C1 segment of cervical spinal cord (tissue), 14 donors: ENCODE measurements around the gene OASL.

ENCODE experiments used
- DNase-seq, 14 donors: peaks; one replicate each; lab custom pipeline; 2025; lab: John Stamatoyannopoulos, UW

OASL gene

GRCh38 chr12:120992989-120993388, 46.1 kb downstream of the OASL start:
- no peak for DNase-seq

GRCh38 chr12:120991965-120992364, 47.1 kb downstream of the OASL start:
- no peak for DNase-seq

GRCh38 chr12:120990487-120991055, 48.5 kb downstream of the OASL start:
- no peak for DNase-seq

GRCh38 chr12:120989687-120990086, 49.4 kb downstream of the OASL start:
- DNase-seq: no peak

- DNase-seq: no peak
These were observed 50.4 kb downstream of the OASL start for GRCh38 chr12:120988658-120989057.

- no peak for DNase-seq
These were observed 50.8 kb downstream of the OASL start for GRCh38 chr12:120988234-120988633.

GRCh38 chr12:120984351-120984898, 54.6 kb downstream of the OASL start:
- DNase-seq: no peak

- no peak for DNase-seq
These were observed 55.3 kb downstream of the OASL start for GRCh38 chr12:120983759-120984158.

- DNase-seq: no peak
These were observed 56.4 kb downstream of the OASL start for GRCh38 chr12:120982659-120983058.

GRCh38 chr12:120981407-120981941, 57.6 kb downstream of the OASL start:
- DNase-seq: no peak

- no peak for DNase-seq
These were observed 58.2 kb downstream of the OASL start for GRCh38 chr12:120980800-120981368.

GRCh38 chr12:120979862-120980696, 59.0 kb downstream of the OASL start:
- no peak for DNase-seq

- DNase-seq: no peak
These were observed 59.7 kb downstream of the OASL start for GRCh38 chr12:120979220-120979861.

- no peak for DNase-seq
These were observed 60.5 kb downstream of the OASL start, which contains the start of gene HNF1A for GRCh38 chr12:120978296-120979219. TSS of gene HNF1A (plus strand) at chr12:120978543. CDS start at chr12:120978769, 226 bp downstream.

- no peak for DNase-seq
These were observed 61.3 kb downstream of the OASL start for GRCh38 chr12:120977531-120978295.

- peak in 3 of 14 donors; percentile 6 to 13 (median 10) for DNase-seq
These were observed 66.0 kb downstream of the OASL start for GRCh38 chr12:120972870-120973543.

GRCh38 chr12:120971299-120972180, 67.5 kb downstream of the OASL start:
- peak in 3 of 14 donors; percentile 2 to 38 (median 24) for DNase-seq

GRCh38 chr12:120970310-120970709, 68.7 kb downstream of the OASL start:
- no peak for DNase-seq
